ENCODE results near the gene ACOXL. TPM values are rescaled to one million over a fixed set of nuclear protein-coding genes. Genes with fewer than 3 reads are reported as not detected.

The ACOXL gene
- total and polyA plus RNA-seq, 2 of the 8 experiments (the other 6 are each of a cell fraction or from before 2014, with no cell fraction given) = 11.4 to 20.6 TPM

DNA sequence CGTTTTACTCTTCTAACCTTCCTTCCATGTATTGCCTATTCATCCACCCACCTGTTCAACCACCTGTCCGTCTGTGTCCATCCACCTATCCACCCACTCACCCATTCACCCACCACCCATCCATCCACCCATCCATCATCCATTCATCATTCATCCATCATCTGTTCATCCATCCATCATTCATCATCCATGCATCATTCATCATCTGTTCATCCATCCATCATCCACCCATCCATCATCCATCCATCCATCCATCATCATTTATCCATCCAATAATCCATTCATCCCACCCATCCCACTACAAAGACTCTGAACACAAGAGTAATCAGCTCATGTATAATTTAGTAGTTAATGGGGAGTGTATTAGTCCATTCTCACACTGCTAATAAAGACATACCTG is 78.0 kb downstream of the ACOXL start (continued):
- TF ChIP-seq CHD7 (IDR thresholded peaks at IDR 0.05; ENCODE audit: insufficient replicate concordance, low read length) (no peak), HDAC6 (IDR thresholded peaks at IDR 0.05; ENCODE audit: low read depth, low read length) (no peak), TAF1 (IDR thresholded peaks at IDR 0.05; ENCODE audit: low read depth, low read length) (no peak), SIRT6 (IDR thresholded peaks at IDR 0.05; ENCODE audit: low read length) (no peak), KDM4A (IDR thresholded peaks at IDR 0.05; ENCODE audit: low read depth, low read length, severe bottlenecking) (no peak), TEAD4 (IDR thresholded peaks at IDR 0.05; ENCODE audit: low read depth, low read length) (no peak)
- TF ChIP-seq, protein P1, sequence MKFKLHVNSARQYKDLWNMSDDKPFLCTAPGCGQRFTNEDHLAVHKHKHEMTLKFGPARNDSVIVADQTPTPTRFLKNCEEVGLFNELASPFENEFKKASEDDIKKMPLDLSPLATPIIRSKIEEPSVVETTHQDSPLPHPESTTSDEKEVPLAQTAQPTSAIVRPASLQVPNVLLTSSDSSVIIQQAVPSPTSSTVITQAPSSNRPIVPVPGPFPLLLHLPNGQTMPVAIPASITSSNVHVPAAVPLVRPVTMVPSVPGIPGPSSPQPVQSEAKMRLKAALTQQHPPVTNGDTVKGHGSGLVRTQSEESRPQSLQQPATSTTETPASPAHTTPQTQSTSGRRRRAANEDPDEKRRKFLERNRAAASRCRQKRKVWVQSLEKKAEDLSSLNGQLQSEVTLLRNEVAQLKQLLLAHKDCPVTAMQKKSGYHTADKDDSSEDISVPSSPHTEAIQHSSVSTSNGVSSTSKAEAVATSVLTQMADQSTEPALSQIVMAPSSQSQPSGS (IDR thresholded peaks at IDR 0.05; ENCODE audit: low read length) = no peak
